ENCODE results near the gene TP53BP2. TPM values are rescaled to one million over a fixed set of nuclear protein-coding genes. Genes with fewer than 3 reads are reported as not detected.

TP53BP2 gene
- polyA plus RNA-seq, 1 donor from 2014 or later: 25.2 TPM

GRCh38 chr1:223751696-223752095 is 94.1 kb downstream of the TP53BP2 start:
- no peaks in the 10 kb centered on the region for H3K36me3 ChIP-seq (ENCODE audit: insufficient read depth, low read length)
- TF ChIP-seq CTCF (IDR thresholded peaks at IDR 0.05; ENCODE audit: poor library complexity, severe bottlenecking) (no peak), EZH2 (IDR thresholded peaks at IDR 0.05; ENCODE audit: borderline replicate concordance, insufficient read depth, low read length, poor library complexity, severe bottlenecking) (no peak)

DNA sequence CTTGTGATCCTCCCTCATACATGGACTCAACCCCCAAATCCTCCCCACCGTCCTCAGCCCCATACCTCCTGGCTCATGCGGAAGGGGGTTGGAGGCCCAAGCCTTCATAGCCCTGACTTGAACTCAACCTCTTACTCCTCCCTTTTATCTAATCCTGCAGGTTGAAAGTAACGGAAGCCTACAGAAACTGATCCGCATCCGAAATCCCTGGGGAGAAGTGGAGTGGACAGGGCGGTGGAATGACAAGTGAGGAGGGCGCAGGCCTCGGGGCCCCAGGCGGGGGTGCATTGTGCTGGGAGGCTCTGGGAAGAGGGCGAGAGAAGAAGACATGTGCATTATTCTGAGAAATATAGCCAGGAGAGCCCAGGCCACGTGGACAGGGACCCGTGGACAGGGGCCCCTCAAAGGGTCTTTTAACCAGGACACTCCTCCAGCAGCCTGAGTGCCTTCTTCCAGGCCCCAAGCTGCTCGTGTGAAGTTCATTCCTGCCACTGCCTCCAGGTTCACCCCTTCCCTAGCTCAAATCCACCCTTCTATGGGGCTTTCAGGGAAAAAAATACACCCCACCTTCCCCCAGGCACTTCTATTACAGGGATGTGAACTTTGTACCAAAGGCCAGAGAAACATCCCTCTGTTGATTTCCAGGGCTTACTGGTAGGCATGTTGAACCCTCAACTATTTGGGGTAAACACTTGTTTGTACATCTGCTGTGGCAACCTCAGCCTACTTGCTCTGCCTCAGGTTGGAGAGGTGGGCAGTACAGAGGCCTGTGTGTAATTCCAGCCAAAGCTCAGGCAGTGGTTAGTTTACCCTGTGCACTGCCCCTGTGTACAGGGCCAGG is 94.8 kb downstream of the TP53BP2 start:
- H3F3A ChIP-seq (ENCODE audit: insufficient read depth, low read length, poor library complexity, severe bottlenecking): no peaks in the 10 kb centered on the region
- H2AFZ ChIP-seq (ENCODE audit: low read depth, low read length): no peak overlapping the region
- no peaks in the 10 kb centered on the region for H3K9me2 ChIP-seq (ENCODE audit: insufficient read depth, low read length)
- H4K20me1 ChIP-seq (ENCODE audit: insufficient read depth): no peaks in the 10 kb centered on the region
- no peak overlapping the region for H3K4me2 ChIP-seq (ENCODE audit: low read length)
- peaks cover 7% of the 10 kb centered on the region for H3K27me3 ChIP-seq (ENCODE audit: insufficient read depth, low read depth, low read length)
- no peak overlapping the region for H3K4me3 ChIP-seq (ENCODE audit: low read length)
- no peak for TF ChIP-seq EZH2 (IDR thresholded peaks at IDR 0.05; ENCODE audit: borderline replicate concordance, insufficient read depth, low read length, poor library complexity, severe bottlenecking)
- TF ChIP-seq RAD21 (conservative IDR thresholded peaks at IDR 0.05): no peak
- TF ChIP-seq CTCF (IDR thresholded peaks at IDR 0.05; ENCODE audit: poor library complexity, severe bottlenecking): no peak
- TF ChIP-seq EP300 (conservative IDR thresholded peaks at IDR 0.05; ENCODE audit: poor library complexity, severe bottlenecking): no peak
- no peak for TF ChIP-seq TAF1 (IDR thresholded peaks at IDR 0.05; ENCODE audit: low read depth)
- TF ChIP-seq REST (IDR thresholded peaks at IDR 0.05; ENCODE audit: borderline replicate concordance): no peak
- TF ChIP-seq SMC3 (conservative IDR thresholded peaks at IDR 0.05; ENCODE audit: poor library complexity): no peak
- TF ChIP-seq POLR2AphosphoS5 (IDR thresholded peaks at IDR 0.05): no peak
- TF ChIP-seq MXI1 (conservative IDR thresholded peaks at IDR 0.05; ENCODE audit: poor library complexity, severe bottlenecking): no peak
- no peak overlapping the region for H3K9ac ChIP-seq (ENCODE audit: low read length)
- no peaks in the 10 kb centered on the region for H3K36me3 ChIP-seq (ENCODE audit: insufficient read depth, low read length)
- H3K9me3 ChIP-seq (ENCODE audit: low read length): no peaks in the 10 kb centered on the region
- H3K27ac ChIP-seq (ENCODE audit: low read length): no peak overlapping the region
- no peaks in the 10 kb centered on the region for H3K79me2 ChIP-seq (replicated peaks; ENCODE audit: insufficient read depth, low read length)

More at GRCh38 chr1:223751696-223752095, 94.1 kb downstream of the TP53BP2 start:
- Histone ChIP-seq H2AFZ (ENCODE audit: low read depth, low read length) (no peak overlapping the region), H3K9me3 (ENCODE audit: low read length) (no peaks in the 10 kb centered on the region), H3K4me3 (ENCODE audit: low read length) (no peak overlapping the region), H3K27me3 (ENCODE audit: insufficient read depth, low read depth, low read length) (peaks cover 7% of the 10 kb centered on the region), H3F3A (ENCODE audit: insufficient read depth, low read length, poor library complexity, severe bottlenecking) (no peaks in the 10 kb centered on the region), H3K27ac (ENCODE audit: low read length) (no peak overlapping the region), H3K4me2 (ENCODE audit: low read length) (no peak overlapping the region), H3K9ac (ENCODE audit: low read length) (no peak overlapping the region), H4K20me1 (ENCODE audit: insufficient read depth) (no peaks in the 10 kb centered on the region), H3K79me2 (replicated peaks; ENCODE audit: insufficient read depth, low read length) (no peaks in the 10 kb centered on the region), H3K9me2 (ENCODE audit: insufficient read depth, low read length) (no peaks in the 10 kb centered on the region)

Measured in neural cell (in vitro differentiated cells).